ENCODE data around the gene EEIG1.
A peak's percentile ranks its signal among the peaks of the same experiment; 100 is the strongest.
"Not testable (repeated sequence)": the region's sequence is repeated elsewhere in the genome, so short reads cannot be mapped to it uniquely, and the experiment has no call there.

Gene EEIG1

DNA sequence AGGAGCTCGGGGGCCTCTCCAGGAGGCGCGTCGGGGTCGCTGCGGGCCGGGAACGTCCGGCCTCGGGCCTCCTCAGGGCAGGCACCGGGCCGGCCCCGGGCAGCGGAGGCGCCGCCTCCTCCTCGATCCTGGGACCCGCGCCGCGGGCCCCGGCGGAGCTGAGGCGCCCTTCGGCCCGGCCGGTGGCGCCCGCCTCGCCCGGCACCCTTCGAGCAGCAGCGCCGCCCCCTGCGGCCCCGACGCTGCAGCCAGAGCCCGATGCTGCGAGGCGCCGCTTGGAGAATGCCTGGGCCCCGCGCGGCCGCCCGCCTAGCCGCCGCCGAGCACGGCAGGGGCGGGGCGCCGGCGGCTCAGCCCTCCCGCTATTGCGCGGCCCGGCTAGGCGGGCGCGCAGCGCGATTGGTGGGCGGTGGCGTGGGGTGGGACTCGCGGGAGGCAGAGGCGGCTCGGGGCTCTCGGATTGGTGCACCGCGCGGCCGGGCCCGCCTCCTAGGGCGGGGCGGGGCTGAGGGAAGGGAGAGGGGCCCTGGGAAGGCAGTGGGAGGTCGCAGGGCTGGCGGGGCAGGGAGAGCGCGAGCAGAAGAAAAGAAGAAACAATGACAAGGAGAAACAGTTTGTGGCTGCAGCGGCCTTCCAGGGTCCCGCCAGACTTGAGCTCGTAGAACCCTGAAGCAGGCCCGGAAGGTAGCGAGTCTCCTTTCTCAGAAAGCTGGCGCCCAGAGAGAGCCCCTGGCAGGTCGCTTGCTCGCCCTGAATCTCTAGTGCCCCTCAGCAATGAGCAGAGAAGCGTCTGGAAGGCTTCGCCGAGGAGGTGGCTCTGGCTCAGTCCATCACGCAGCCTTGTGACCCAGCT, at the start of gene EEIG1:
Gene EEIG1, minus strand, starts transcription at position 284 of the 853 bp plus-strand sequence. CDS start 852 bp downstream, outside the sequence.
- peak within 1 kb of the TSS; percentile 93 to 98 for H3K27ac Mint-ChIP-seq
- peaks cover 55% of the 10 kb centered on the region for H3K4me1 Mint-ChIP-seq
- ATAC-seq, result peak; percentile 89
- no peaks in the 10 kb centered on the region for H3K9me3 Mint-ChIP-seq
- no peaks in the 10 kb centered on the region for H3K27me3 Mint-ChIP-seq
- DNase-seq, result peak; percentile 97 to 99
- H3K4me3 Mint-ChIP-seq, result peak within 1 kb of the TSS; percentile 89 to 92

- Mint-ChIP-seq H3K9me3 (no peaks in the 10 kb centered on the region), H3K4me1 (peaks cover 93% of the 10 kb centered on the region), H3K27me3 (no peaks in the 10 kb centered on the region), H3K4me3 (peak overlapping the region; percentile 42 to 59), H3K27ac (peak overlapping the region; percentile 84 to 98)
- DNase-seq (no peak), ATAC-seq (no peak)
These were observed 46.9 kb upstream of the EEIG1 start for GRCh38 chr9:128027705-128028104.

DNA sequence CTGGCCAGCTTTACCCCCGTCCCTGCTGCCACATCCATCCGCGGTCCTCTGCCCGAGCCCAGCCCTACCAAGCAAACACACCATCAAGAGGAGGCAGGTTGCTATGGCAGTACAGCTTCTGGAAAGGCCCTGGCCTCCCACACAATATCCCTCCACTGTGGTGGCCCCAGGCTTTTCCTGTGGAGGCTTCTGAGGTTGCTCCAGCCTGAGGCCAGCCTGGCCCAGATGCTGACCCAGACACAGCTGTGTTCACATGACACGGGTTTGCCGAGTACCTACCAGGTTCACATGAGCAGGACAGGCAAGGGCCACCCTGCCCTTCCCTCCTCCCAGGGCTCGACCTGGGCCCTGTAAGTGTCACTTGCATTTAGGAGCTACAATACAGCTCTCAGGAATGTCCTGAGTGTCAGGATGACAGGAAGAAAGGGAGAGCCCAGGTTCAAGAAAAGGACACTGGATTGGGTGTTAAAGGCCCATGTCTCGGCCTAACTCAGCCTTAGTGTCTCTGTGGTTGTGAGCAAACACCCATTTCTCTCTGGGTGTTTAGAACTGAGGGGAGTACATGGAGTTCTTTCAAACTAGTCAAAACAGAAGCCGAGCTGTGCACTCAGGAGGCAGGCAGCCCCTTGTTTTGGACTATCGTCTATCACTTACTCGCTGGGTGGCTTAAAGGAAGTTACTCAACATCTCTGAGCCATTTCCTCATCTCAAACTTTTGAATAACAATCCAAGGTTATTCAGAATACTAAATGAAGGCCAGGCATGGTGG, 46.2 kb upstream of the EEIG1 start:
- Mint-ChIP-seq H3K4me3 (peak overlapping the region; percentile 79), H3K4me1 (peaks cover 96% of the 10 kb centered on the region), H3K27me3 (no peaks in the 10 kb centered on the region), H3K9me3 (no peaks in the 10 kb centered on the region), H3K27ac (peak overlapping the region; percentile 98 to 99)
- peak; percentile 68 to 73 for DNase-seq
- ATAC-seq, result peak; percentile 61

- H3K4me1 Mint-ChIP-seq, result peaks cover 96% of the 10 kb centered on the region
- peak; percentile 85 for ATAC-seq
- DNase-seq, result peak; percentile 76 to 85
- H3K4me3 Mint-ChIP-seq, result peak overlapping the region; percentile 79
- H3K27me3 Mint-ChIP-seq, result no peaks in the 10 kb centered on the region
- peak overlapping the region; percentile 98 to 99 for H3K27ac Mint-ChIP-seq
- no peaks in the 10 kb centered on the region for H3K9me3 Mint-ChIP-seq
These were observed 45.5 kb upstream of the EEIG1 start for GRCh38 chr9:128026255-128026772.

DNA sequence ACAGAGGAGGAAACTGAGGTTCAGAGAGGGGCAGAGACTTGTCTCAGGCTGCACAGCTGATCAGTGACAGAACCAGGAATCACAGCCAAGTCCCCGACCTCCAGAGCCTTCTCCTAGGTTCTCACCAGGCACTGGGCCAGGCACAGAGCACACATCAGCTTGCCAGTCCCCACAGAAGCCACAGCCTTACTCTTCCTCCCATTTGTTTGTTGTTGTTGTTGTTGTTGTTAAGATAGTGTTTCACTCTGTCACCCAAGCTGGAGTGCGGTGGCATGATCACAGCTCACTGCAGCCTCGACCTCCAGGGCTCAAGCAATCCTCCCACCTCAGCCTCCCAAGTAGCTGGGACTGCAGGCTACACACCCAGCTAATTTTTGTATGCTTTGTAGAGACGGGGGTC, 44.9 kb upstream of the EEIG1 start:
- Mint-ChIP-seq H3K4me1 (peaks cover 96% of the 10 kb centered on the region), H3K4me3 (peak overlapping the region; percentile 79), H3K9me3 (no peaks in the 10 kb centered on the region), H3K27ac (peak overlapping the region; percentile 98 to 99), H3K27me3 (no peaks in the 10 kb centered on the region)
- DNase-seq, result no peak
- no peak for ATAC-seq

GRCh38 chr9:128024761-128025308, 44.0 kb upstream of the EEIG1 start:
- Mint-ChIP-seq H3K4me1 (peaks cover 91% of the 10 kb centered on the region), H3K27ac (peak overlapping the region; percentile 52 to 99), H3K9me3 (no peaks in the 10 kb centered on the region), H3K4me3 (peak overlapping the region; percentile 79), H3K27me3 (no peaks in the 10 kb centered on the region)
- ATAC-seq (no peak), DNase-seq (no peak)

DNA sequence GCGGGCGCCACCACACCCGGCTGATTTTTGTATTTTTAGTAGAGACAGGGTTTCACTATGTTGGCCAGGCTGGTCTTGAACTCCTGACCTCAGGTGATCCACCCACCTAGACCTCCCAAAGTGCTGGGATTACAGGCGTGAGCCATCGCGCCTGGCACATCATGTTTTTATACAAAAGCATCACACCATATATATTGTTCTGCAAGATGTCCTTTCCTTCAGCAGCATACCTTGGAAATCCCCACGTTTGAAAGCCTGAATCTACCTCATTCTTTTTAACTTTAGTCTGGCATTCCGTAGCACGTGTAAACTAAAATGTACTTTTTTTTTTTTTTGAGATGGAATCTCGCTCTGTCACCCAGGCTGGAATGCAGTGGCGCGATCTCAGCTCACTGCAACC, 42.9 kb upstream of the EEIG1 start:
- H3K4me3 Mint-ChIP-seq, result peak overlapping the region; percentile 4 to 53
- not testable (repeated sequence) for DNase-seq, H3K9me3 Mint-ChIP-seq, ATAC-seq, H3K27ac Mint-ChIP-seq, H3K27me3 Mint-ChIP-seq
- H3K4me1 Mint-ChIP-seq, result peaks cover 81% of the 10 kb centered on the region

DNA sequence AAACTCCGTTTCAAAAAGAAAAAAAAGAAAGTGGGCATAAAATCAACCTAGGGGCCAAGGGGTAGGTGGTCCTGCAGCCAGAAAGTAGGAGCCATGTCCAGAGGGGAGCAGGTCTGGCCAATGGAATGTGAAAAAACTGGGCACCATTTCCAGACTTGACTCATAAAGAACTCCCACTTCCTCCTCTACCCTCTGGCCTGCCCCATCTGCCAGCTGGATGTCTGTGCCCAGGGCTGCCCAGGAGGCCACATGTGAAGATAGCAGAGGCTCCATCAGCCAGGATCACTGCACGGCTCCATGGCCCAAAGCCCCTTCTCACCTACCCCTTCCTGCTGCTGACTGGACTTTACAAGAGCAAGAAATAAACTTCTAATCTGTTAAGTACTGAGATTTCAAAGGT, 42.1 kb upstream of the EEIG1 start:
- Mint-ChIP-seq H3K27ac (peak overlapping the region in 1 of 2 donors; percentile 49), H3K4me3 (peak overlapping the region in 1 of 2 donors; percentile 5), H3K4me1 (peaks cover 73% of the 10 kb centered on the region), H3K27me3 (no peaks in the 10 kb centered on the region), H3K9me3 (no peaks in the 10 kb centered on the region)
- no peak for ATAC-seq
- DNase-seq, result no peak

DNA sequence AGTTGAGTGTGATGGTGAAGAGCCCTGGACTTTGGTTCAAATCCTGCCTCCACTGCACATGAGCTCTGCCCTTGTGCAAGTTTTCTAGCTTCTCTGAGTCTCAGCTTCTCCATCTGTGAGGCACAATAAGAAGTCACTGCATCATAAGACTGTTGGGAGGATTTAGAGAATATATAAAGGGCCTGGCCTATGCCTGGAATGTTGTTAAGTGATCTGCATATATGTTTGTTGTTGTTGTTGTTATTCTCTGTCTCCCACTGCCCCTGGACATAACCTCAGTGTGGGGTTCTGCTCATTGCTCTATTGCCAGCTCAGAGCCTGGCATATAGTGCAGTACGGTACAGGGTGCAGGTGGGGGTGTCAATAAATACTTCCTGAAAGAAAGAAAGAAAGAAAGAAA, 40.3 kb upstream of the EEIG1 start:
- no peak overlapping the region for H3K4me3 Mint-ChIP-seq
- ATAC-seq (no peak), DNase-seq (no peak)
- H3K27ac Mint-ChIP-seq, result peak overlapping the region in 1 of 2 donors; percentile 63
- H3K4me1 Mint-ChIP-seq, result peaks cover 58% of the 10 kb centered on the region
- no peaks in the 10 kb centered on the region for H3K9me3 Mint-ChIP-seq
- no peaks in the 10 kb centered on the region for H3K27me3 Mint-ChIP-seq

GRCh38 chr9:128020692-128021091, 39.9 kb upstream of the EEIG1 start:
- H3K4me1 Mint-ChIP-seq, result peaks cover 58% of the 10 kb centered on the region
- H3K27me3 Mint-ChIP-seq, result no peaks in the 10 kb centered on the region
- no peak overlapping the region for H3K4me3 Mint-ChIP-seq
- H3K9me3 Mint-ChIP-seq, result no peaks in the 10 kb centered on the region
- no peak overlapping the region for H3K27ac Mint-ChIP-seq
- DNase-seq (no peak), ATAC-seq (no peak)

DNA sequence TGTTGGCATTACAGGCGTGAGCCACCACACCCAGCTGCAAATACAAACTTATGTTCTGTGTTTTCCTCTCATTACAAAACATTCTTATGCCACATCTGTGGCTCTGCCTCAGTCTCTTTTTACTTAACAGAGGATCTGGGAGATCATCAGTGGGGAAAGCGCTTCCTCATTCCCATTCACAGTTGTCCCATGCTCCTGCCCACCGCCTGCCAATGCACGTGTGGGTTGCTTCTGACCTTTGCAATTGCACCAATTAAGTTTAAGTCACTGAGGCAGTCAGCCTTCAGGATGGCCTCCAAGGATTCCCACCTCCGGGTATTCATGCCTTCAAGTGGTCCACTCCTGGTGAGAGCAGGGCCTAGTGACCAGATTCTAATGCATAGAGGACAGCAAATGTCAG, 34.9 kb upstream of the EEIG1 start:
- Mint-ChIP-seq H3K9me3 (no peaks in the 10 kb centered on the region), H3K4me1 (peaks cover 24% of the 10 kb centered on the region), H3K27ac (no peak overlapping the region), H3K27me3 (no peaks in the 10 kb centered on the region), H3K4me3 (no peak overlapping the region)
- DNase-seq (no peak), ATAC-seq (no peak)

DNA sequence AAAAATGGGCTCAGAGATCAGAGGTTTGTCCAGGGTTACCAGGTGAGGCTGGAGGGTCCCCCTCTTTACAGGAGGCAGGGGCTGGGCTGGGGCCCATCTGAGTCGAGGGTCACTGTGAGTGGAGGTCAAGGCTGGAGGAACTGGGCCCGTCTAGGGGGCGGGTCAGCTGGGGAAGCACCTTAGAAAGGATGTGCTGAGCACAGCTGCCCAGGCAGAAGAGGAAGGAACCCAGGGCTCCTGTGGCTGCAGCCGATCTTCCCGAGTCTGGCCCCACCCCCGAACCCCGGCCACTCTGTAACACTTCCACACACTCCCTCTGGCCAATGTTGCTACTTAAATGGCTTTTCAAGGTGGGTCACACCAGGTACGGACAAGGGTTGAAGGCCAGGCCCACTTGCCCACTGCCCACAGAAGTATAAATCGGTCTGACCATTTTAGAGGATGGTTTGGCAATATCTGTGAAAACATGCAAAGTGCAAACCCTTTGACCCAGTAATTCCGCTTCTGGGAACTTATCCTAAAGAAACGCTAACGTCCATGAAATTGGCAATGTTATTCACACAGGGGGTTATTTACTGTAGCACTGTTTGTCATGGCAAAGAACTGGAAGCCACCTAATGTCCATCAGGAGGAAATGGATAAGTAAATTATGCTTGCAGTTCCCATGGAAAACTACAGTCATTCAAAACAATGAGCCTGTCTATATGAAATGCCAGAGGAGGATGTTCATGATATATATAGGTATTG, 30.5 kb upstream of the EEIG1 start:
- H3K27ac Mint-ChIP-seq, result peak overlapping the region in 1 of 2 donors; percentile 45
- ATAC-seq, result no peak
- no peak overlapping the region for H3K4me3 Mint-ChIP-seq
- H3K27me3 Mint-ChIP-seq, result no peaks in the 10 kb centered on the region
- H3K4me1 Mint-ChIP-seq, result peaks cover 64% of the 10 kb centered on the region
- DNase-seq, result no peak
- peaks cover 4 to 7% of the 10 kb centered on the region in 2 donors for H3K9me3 Mint-ChIP-seq

GRCh38 chr9:128009639-128010038, 28.9 kb upstream of the EEIG1 start:
- Mint-ChIP-seq H3K4me3 (no peak overlapping the region), H3K27me3 (no peaks in the 10 kb centered on the region), H3K27ac (no peak overlapping the region), H3K9me3 (peaks cover 4 to 7% of the 10 kb centered on the region in 2 donors), H3K4me1 (peaks cover 63% of the 10 kb centered on the region)
- DNase-seq (no peak), ATAC-seq (no peak)

DNA sequence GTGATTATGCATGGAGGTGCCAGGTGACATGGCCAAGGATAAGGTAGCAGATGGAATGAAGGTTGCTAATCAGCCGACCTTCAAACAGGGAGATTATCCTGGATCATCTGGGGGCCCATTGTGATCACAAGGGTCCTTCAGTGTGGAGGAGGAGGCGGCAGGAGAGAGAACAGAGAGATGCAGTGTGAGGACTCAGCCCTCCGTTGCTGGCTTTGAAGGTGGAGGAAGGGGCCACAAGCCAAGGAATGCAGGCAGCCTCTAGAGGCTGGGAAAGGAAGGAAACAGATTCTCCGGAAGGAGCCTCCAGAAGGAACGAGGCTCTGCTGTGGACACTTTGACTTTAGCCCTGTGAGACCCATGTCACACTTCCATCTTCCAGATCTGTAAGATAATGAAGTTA, 27.4 kb upstream of the EEIG1 start:
- peaks cover 58% of the 10 kb centered on the region for H3K4me1 Mint-ChIP-seq
- ATAC-seq (peak; percentile 11), DNase-seq (no peak)
- H3K27ac Mint-ChIP-seq, result peak overlapping the region; percentile 90 to 93
- H3K4me3 Mint-ChIP-seq, result peak overlapping the region; percentile 81 to 88
- H3K9me3 Mint-ChIP-seq, result peaks cover 4 to 7% of the 10 kb centered on the region in 2 donors
- H3K27me3 Mint-ChIP-seq, result no peaks in the 10 kb centered on the region

Data from stimulated activated naive CD8-positive, alpha-beta T cell treated with anti-CD3 and anti-CD28 coated beads, Interleukin-15, amount 100 ng/mL, for 72 hours (primary cell).